GM18861 (cell line): ENCODE measurements around the gene RWDD3.

ENCODE experiments used
- ATAC-seq: cut with Tn5 transposase; IDR thresholded peaks from one replicate; pipeline ENCODE4 v1.9.1; 2021; ENCODE audit not compliant: unreplicated experiment

RWDD3 gene

GRCh38 chr1:95229706-95230105, 4.3 kb upstream of the RWDD3 start:
- no peak for ATAC-seq

- no peak for ATAC-seq
These were observed 3.8 kb upstream of the RWDD3 start for GRCh38 chr1:95230256-95230655.

GRCh38 chr1:95230768-95231191, 3.2 kb upstream of the RWDD3 start:
- no peak for ATAC-seq

- ATAC-seq, result no peak
These were observed 1.2 kb upstream of the RWDD3 start for GRCh38 chr1:95232646-95233318.

GRCh38 chr1:95233319-95233736, 682 bp upstream of the RWDD3 start:
- ATAC-seq, result no peak

GRCh38 chr1:95236784-95237575, 3.0 kb downstream of the RWDD3 start:
- ATAC-seq, result no peak

- ATAC-seq, result no peak
These were observed 4.1 kb downstream of the RWDD3 start for GRCh38 chr1:95237981-95238703.

- ATAC-seq, result no peak
These were observed 11.0 kb downstream of the RWDD3 start for GRCh38 chr1:95245029-95245428.

GRCh38 chr1:95246511-95246910, 12.5 kb downstream of the RWDD3 start:
- ATAC-seq, result no peak

- ATAC-seq, result no peak
These were observed 13.6 kb downstream of the RWDD3 start for GRCh38 chr1:95247607-95248006.

GRCh38 chr1:95249916-95250315, 15.9 kb downstream of the RWDD3 start:
- no peak for ATAC-seq

GRCh38 chr1:95252422-95252821, 18.4 kb downstream of the RWDD3 start:
- ATAC-seq, result no peak

- no peak for ATAC-seq
These were observed 20.9 kb downstream of the RWDD3 start for GRCh38 chr1:95254959-95255358.

GRCh38 chr1:95255826-95256225, 21.8 kb downstream of the RWDD3 start:
- no peak for ATAC-seq

GRCh38 chr1:95257758-95258157, 23.7 kb downstream of the RWDD3 start:
- no peak for ATAC-seq

GRCh38 chr1:95259245-95259644, 25.2 kb downstream of the RWDD3 start:
- no peak for ATAC-seq

GRCh38 chr1:95262913-95263312, 28.9 kb downstream of the RWDD3 start:
- ATAC-seq, result no peak

GRCh38 chr1:95263450-95263849, 29.4 kb downstream of the RWDD3 start:
- no peak for ATAC-seq

- ATAC-seq, result no peak
These were observed 31.1 kb downstream of the RWDD3 start for GRCh38 chr1:95265106-95265505.

- no peak for ATAC-seq
These were observed 42.4 kb downstream of the RWDD3 start for GRCh38 chr1:95276429-95276828.

GRCh38 chr1:95278173-95279006, 44.4 kb downstream of the RWDD3 start:
- ATAC-seq, result peak; percentile 91
